ENCODE results near the gene KIF26B. TPM values are rescaled to one million over a fixed set of nuclear protein-coding genes. Genes with fewer than 3 reads are reported as not detected.

Gene KIF26B
- total RNA-seq, 4 donors from 2014 or later: 0.20 to 0.79 (median 0.41) TPM; not detected in 1

DNA sequence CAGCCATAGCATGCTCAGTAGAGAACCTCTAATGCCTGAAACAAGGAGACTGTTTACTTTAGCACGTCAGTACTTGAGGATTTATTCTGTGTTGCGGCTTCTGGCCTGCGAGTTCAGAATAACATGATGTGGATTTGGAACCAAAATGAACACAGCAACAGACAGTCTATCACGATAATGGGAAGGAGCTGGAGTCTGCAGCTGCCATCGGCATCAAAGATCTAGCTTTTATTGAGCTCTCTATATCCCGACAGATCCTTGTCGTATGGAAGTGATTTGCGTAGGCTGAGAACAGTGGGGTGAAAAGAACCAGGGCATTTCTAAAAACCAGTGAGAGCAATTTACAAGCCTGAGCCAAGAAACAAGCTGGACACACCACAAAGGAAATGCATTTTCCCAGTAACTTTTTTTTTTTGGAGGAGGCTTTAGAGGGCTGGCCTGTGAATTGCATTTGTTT is 294.2 kb downstream of the KIF26B start:
- in situ Hi-C loops (cut with MboI; ENCODE audit: low pct_ligation_motif_present in 1 of 4, low pct_unique_long_range_greater_than_20kb in 1 of 4, low sequenced_read_pairs in 3 of 4) (no loop called here), intact Hi-C loops (cut with DNase I; ENCODE audit: low total_unique reads) (no loop called here)
- WGBS, 2 donors (ENCODE audit: low coverage in 1 of 2): 47 to 58% methylated on average over 8 of the region's 8 CpGs
- Histone ChIP-seq H3K4me1 (peaks cover 0 to 5% (median 0%) of the 10 kb centered on the region in 4 donors), H3K9me3 (no peaks in the 10 kb centered on the region), H3K27me3 (no peaks in the 10 kb centered on the region), H3K27ac (no peak overlapping the region), H3K4me3 (no peak overlapping the region), H3K36me3 (no peaks in the 10 kb centered on the region)
- TF ChIP-seq CTCF (IDR thresholded peaks at IDR 0.05) (no peak), POLR2AphosphoS5 (IDR thresholded peaks at IDR 0.05) (no peak), EP300 (IDR thresholded peaks at IDR 0.05; ENCODE audit: low read depth) (no peak), POLR2A (IDR thresholded peaks at IDR 0.05) (no peak)
- no peak for DNase-seq

- H3K27me3 ChIP-seq: no peaks in the 10 kb centered on the region
- TF ChIP-seq POLR2AphosphoS5 (IDR thresholded peaks at IDR 0.05): no peak
- TF ChIP-seq CTCF (IDR thresholded peaks at IDR 0.05): no peak
- no peak for TF ChIP-seq EP300 (IDR thresholded peaks at IDR 0.05; ENCODE audit: low read depth)
- TF ChIP-seq POLR2A (IDR thresholded peaks at IDR 0.05): no peak
- no peaks in the 10 kb centered on the region for H3K36me3 ChIP-seq
- intact Hi-C loops (cut with DNase I; ENCODE audit: low total_unique reads): no loop called here
- no peaks in the 10 kb centered on the region for H3K9me3 ChIP-seq
- DNase-seq: no peak
- H3K4me1 ChIP-seq: peaks cover 0 to 5% (median 0%) of the 10 kb centered on the region in 4 donors
- WGBS, 2 donors (ENCODE audit: low coverage in 1 of 2): 60 to 62% methylated on average over 4 of the region's 4 CpGs
- in situ Hi-C loops (cut with MboI; ENCODE audit: low pct_ligation_motif_present in 1 of 4, low pct_unique_long_range_greater_than_20kb in 1 of 4, low sequenced_read_pairs in 3 of 4): no loop called here
- H3K4me3 ChIP-seq: no peak overlapping the region
- H3K27ac ChIP-seq: no peak overlapping the region
Measured at GRCh38 chr1:245453541-245453940, 298.8 kb downstream of the KIF26B start.

- no peak overlapping the region for H3K4me3 ChIP-seq
- in situ Hi-C loops (cut with MboI; ENCODE audit: low pct_ligation_motif_present in 1 of 4, low pct_unique_long_range_greater_than_20kb in 1 of 4, low sequenced_read_pairs in 3 of 4): no loop called here
- H3K27me3 ChIP-seq: no peaks in the 10 kb centered on the region
- no peak overlapping the region for H3K27ac ChIP-seq
- no peaks in the 10 kb centered on the region for H3K9me3 ChIP-seq
- intact Hi-C loops (cut with DNase I; ENCODE audit: low total_unique reads): no loop called here
- no peaks in the 10 kb centered on the region for H3K36me3 ChIP-seq
- DNase-seq: no peak
- H3K4me1 ChIP-seq: no peaks in the 10 kb centered on the region
- WGBS, 2 donors (ENCODE audit: low coverage in 1 of 2): 83 to 85% methylated on average over 2 of the region's 2 CpGs
- TF ChIP-seq CTCF (IDR thresholded peaks at IDR 0.05): no peak
Measured at GRCh38 chr1:245454051-245454450, 299.3 kb downstream of the KIF26B start.

- no peaks in the 10 kb centered on the region for H3K27me3 ChIP-seq
- no peak overlapping the region for H3K4me3 ChIP-seq
- no peaks in the 10 kb centered on the region for H3K9me3 ChIP-seq
- no peaks in the 10 kb centered on the region for H3K4me1 ChIP-seq
- in situ Hi-C loops (cut with MboI; ENCODE audit: low pct_ligation_motif_present in 1 of 4, low pct_unique_long_range_greater_than_20kb in 1 of 4, low sequenced_read_pairs in 3 of 4): no loop called here
- 63 to 81% methylated on average over 1 of the region's 1 CpG for WGBS, 2 donors (ENCODE audit: low coverage in 1 of 2)
- H3K27ac ChIP-seq: no peak overlapping the region
- no peak for TF ChIP-seq EP300 (IDR thresholded peaks at IDR 0.05; ENCODE audit: low read depth)
- no peak for TF ChIP-seq POLR2AphosphoS5 (IDR thresholded peaks at IDR 0.05)
- TF ChIP-seq POLR2A (IDR thresholded peaks at IDR 0.05): no peak
- no peak for TF ChIP-seq CTCF (IDR thresholded peaks at IDR 0.05)
- H3K36me3 ChIP-seq: no peaks in the 10 kb centered on the region
- no peak for DNase-seq
- intact Hi-C loops (cut with DNase I; ENCODE audit: low total_unique reads): no loop called here
Measured at GRCh38 chr1:245457562-245457961, 302.8 kb downstream of the KIF26B start.

Data from transverse colon (tissue), 4 donors.